ENCODE results near the gene RBM4B. TPM values are rescaled to one million over a fixed set of nuclear protein-coding genes. Genes with fewer than 3 reads are reported as not detected.

Gene RBM4B
- total and polyA plus RNA-seq, 4 experiments from 2014 or later = 6.3 to 26.9 (median 21.0) TPM

DNA sequence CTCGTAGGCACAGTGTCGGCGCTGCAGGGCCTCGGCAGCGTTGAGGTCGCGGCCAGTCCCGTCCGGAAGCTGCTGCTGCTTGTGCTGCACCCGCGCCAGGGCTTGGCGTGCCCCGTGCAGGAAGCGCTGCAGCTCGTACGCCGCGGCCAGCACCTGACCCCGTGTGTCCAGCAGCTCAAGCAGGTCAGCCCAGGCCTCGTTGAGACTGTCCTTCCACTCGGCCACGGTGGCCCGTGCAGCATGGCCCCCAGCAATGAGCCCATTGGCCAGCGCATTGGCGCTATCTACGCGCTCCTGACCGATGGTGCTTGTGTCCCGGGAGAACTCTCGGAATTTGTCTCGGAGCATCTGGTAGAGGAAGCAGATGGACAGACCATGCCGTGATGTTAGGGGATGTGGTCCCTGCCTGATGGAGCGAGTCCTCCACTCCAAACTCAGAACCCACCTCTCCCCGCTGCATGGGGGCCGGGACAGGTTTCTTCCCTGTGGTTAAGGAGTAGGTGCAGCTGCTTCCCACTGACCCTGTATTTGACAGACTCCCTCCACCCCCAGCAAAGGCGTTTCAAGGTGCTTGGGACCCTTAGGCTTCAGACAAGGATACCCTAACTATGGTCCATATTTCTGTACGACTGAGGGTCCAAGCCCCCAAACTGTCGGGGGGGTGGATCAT, 13.8 kb upstream of the RBM4B start:
- no peaks in the 10 kb centered on the region for H3K9me3 Mint-ChIP-seq
- Histone ChIP-seq H3K4me1 (ENCODE audit: insufficient read depth, low read length) (no peaks in the 10 kb centered on the region), H3K9me3 (ENCODE audit: control insufficient read depth in 1 of 2, low read length in 2 of 2) (no peaks in the 10 kb centered on the region), H3K36me3 (ENCODE audit: insufficient read depth, low read length) (no peaks in the 10 kb centered on the region), H3K27me3 (ENCODE audit: insufficient read depth, low read length) (no peaks in the 10 kb centered on the region), H3K27ac (ENCODE audit: low read depth, low read length) (no peak overlapping the region), H3K4me3 (ENCODE audit: low read length in 2 of 2) (no peak overlapping the region)
- no peak overlapping the region for H3K27ac Mint-ChIP-seq
- peaks cover 2 to 4% of the 10 kb centered on the region in 2 donors for H3K27me3 Mint-ChIP-seq
- DNase-seq = no peak
- CTCF ChIA-PET (ENCODE audit: partially characterized antibody) = interaction anchor here (1.2 to 2.0 kb wide), 4 partner anchors 8 to 189 kb away, joined by 3 to 8 read pairs (median 5); no protein-coding TSS in a partner anchor
- POLR2A ChIA-PET (ENCODE audit: partially characterized antibody) = no interaction called here
- intact Hi-C loops (cut with micrococcal nuclease) = loop anchor here (10.0 kb wide), 1 partner anchor 283 kb away; the partner anchor contains the start of gene C11orf86
- no peaks in the 10 kb centered on the region for H3K4me1 Mint-ChIP-seq
- H3K4me3 Mint-ChIP-seq = no peak overlapping the region
- no peaks in the 10 kb centered on the region for H3K36me3 Mint-ChIP-seq

DNA sequence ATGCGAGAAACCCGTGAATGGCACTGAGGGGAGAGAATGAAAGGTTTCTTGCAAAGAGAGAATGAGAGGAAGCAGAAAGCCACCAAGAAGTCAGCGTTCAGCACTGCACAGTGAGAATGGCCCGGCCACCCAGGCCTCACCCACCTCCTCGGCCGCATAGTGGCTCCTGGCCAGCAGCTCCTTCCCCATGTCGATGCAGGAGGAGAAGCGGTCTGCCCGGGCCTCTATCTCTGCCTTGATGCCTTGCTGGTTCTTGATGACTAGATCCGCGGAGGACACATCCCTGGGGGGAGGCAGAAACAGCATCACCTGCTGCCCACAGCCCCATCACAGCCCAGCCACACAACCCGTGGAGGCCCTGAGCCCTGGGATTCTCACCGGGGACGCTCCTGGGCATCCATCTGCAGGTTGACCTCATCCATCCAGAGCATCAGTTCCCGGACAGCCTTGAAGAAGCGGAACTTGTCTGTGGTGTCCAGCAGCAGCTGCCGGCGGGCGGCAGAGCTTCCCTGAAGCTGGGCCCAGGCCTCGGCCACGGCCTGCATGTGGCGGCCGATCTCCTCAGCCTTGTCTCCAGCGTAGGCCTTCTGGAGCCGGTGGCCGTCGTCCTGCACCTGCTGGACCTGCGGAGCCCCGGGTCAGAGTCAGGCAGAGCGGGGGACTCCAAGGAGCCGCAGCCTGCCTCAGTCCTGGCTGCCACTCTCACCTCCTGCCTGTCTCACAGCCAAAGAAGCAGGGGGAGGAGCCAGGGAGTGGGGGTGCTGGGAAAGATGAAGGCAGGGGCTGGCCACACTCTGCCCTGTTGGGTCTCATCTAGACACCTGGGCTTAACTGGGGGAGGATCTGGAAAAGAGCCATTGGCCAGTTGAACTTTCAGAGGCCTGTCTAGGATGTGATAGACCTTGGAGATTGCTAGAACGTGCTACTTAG, 12.2 kb upstream of the RBM4B start:
- Histone ChIP-seq H3K4me3 (ENCODE audit: low read length in 2 of 2) (no peak overlapping the region), H3K4me1 (ENCODE audit: insufficient read depth, low read length) (no peaks in the 10 kb centered on the region), H3K27me3 (ENCODE audit: insufficient read depth, low read length) (no peaks in the 10 kb centered on the region), H3K36me3 (ENCODE audit: insufficient read depth, low read length) (no peaks in the 10 kb centered on the region), H3K27ac (ENCODE audit: low read depth, low read length) (no peak overlapping the region), H3K9me3 (ENCODE audit: control insufficient read depth in 1 of 2, low read length in 2 of 2) (no peaks in the 10 kb centered on the region)
- no peaks in the 10 kb centered on the region for H3K36me3 Mint-ChIP-seq
- H3K27me3 Mint-ChIP-seq = peaks cover 2 to 4% of the 10 kb centered on the region in 2 donors
- no peak overlapping the region for H3K4me3 Mint-ChIP-seq
- H3K27ac Mint-ChIP-seq = peak overlapping the region in 1 of 7 donors; percentile 12
- intact Hi-C loops (cut with micrococcal nuclease) = loop anchor here (10.0 kb wide), 1 partner anchor 285 kb away; the partner anchor contains the start of gene C11orf86
- DNase-seq = no peak
- H3K9me3 Mint-ChIP-seq = no peaks in the 10 kb centered on the region
- H3K4me1 Mint-ChIP-seq = no peaks in the 10 kb centered on the region
- CTCF ChIA-PET (ENCODE audit: partially characterized antibody) = interaction anchor here (1.2 to 1.9 kb wide), 2 partner anchors 10 to 148 kb away, joined by 3 to 5 read pairs; no protein-coding TSS in a partner anchor
- POLR2A ChIA-PET (ENCODE audit: partially characterized antibody) = no interaction called here

DNA sequence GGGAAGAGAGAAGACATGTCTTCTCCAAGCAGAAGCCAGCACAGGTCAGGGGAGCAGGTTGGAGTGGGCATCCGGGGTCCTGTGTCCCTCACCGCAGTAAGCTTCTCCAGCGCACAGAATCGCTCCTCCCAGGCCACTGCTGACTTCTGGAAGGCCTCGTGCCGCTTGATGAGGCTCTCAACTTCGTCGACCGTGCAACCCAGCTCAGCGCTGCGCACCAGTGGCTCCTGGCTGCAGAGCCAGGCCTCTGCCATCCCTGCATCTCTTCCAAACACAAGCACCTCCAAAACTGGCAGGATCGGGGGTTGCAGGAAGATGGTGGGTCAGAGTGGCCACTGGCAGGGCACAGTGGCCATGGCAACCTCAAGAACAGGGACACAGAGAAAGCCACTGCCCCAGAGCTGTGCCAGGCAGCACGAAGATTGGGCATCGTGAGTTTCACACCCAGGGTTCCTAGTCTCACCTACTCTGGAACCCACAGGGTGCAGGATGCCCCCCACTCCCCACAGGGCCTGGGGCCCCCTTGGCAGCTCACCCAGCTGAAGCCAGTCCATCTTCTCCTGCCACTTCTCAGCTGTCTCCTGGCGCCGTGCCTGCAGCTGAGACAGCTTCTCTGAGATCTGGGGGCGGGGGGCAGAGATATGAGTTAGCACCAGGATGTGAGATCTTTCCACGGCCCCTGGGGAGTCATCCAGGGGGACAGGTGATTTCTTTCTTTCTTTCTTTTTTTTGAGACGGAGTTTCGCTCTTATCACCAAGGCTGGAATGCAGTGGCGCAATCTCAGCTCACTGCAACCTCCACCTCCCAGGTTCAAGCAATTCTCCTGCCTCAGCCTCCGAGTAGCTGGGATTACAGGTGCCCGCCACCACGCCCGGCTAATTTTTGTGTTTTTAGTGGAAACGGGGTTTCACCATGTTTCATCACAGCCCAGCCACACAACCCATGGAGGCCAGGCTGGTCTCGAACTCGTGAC, 11.2 kb upstream of the RBM4B start:
- H3K27ac Mint-ChIP-seq = peak overlapping the region in 1 of 7 donors; percentile 41
- Histone ChIP-seq H3K4me1 (ENCODE audit: insufficient read depth, low read length) (no peaks in the 10 kb centered on the region), H3K4me3 (ENCODE audit: low read length in 2 of 2) (no peak overlapping the region), H3K36me3 (ENCODE audit: insufficient read depth, low read length) (no peaks in the 10 kb centered on the region), H3K9me3 (ENCODE audit: control insufficient read depth in 1 of 2, low read length in 2 of 2) (no peaks in the 10 kb centered on the region), H3K27me3 (ENCODE audit: insufficient read depth, low read length) (no peaks in the 10 kb centered on the region), H3K27ac (ENCODE audit: low read depth, low read length) (no peak overlapping the region)
- no peaks in the 10 kb centered on the region for H3K4me1 Mint-ChIP-seq
- H3K36me3 Mint-ChIP-seq = no peaks in the 10 kb centered on the region
- no peak overlapping the region for H3K4me3 Mint-ChIP-seq
- intact Hi-C loops (cut with micrococcal nuclease) = no loop called here
- peaks cover 2% of the 10 kb centered on the region in 2 donors for H3K27me3 Mint-ChIP-seq
- CTCF ChIA-PET (ENCODE audit: partially characterized antibody) = interaction anchor here (1.2 to 1.8 kb wide), 2 partner anchors 12 to 149 kb away, joined by 3 to 5 read pairs; partner anchors contain the start of gene RBM4B
- no peak for DNase-seq
- no peaks in the 10 kb centered on the region for H3K9me3 Mint-ChIP-seq
- POLR2A ChIA-PET (ENCODE audit: partially characterized antibody) = no interaction called here

DNA sequence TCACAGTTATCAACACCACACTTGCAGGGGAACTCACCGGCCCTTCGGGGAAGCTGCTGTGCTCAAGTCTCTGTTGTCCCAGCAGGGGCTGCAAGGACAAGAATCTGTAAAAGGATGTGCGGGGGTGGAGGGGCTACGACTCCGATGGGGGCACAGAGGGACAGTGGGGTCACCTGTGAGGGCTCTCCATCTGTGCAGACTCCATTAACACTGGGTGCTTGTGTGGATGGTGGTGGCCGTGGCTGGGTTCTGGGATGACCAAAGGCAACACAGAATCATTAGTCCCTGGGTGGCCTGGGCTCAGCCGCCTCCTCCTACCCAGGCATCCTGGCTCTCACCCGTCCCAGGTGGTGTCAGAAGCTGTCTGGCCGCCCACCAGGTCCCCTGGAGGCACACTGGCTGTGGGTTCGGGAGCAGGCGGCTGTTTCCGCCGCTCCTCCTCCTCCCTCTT, 10.2 kb upstream of the RBM4B start:
- Mint-ChIP-seq H3K9me3 (no peaks in the 10 kb centered on the region), H3K27ac (no peak overlapping the region), H3K4me1 (no peaks in the 10 kb centered on the region), H3K27me3 (peaks cover 0 to 2% of the 10 kb centered on the region in 2 donors), H3K4me3 (no peak overlapping the region), H3K36me3 (no peaks in the 10 kb centered on the region)
- no peak for DNase-seq
- Histone ChIP-seq H3K4me1 (ENCODE audit: insufficient read depth, low read length) (no peaks in the 10 kb centered on the region), H3K9me3 (ENCODE audit: control insufficient read depth in 1 of 2, low read length in 2 of 2) (no peaks in the 10 kb centered on the region), H3K36me3 (ENCODE audit: insufficient read depth, low read length) (no peaks in the 10 kb centered on the region), H3K4me3 (ENCODE audit: low read length in 2 of 2) (no peak overlapping the region), H3K27ac (ENCODE audit: low read depth, low read length) (no peak overlapping the region), H3K27me3 (ENCODE audit: insufficient read depth, low read length) (no peaks in the 10 kb centered on the region)
- CTCF ChIA-PET (ENCODE audit: partially characterized antibody) = interaction anchor here (1.8 kb wide), 1 partner anchor 11 kb away, joined by 5 read pairs; the partner anchor contains the start of gene RBM4B
- intact Hi-C loops (cut with micrococcal nuclease) = no loop called here
- POLR2A ChIA-PET (ENCODE audit: partially characterized antibody) = no interaction called here

DNA sequence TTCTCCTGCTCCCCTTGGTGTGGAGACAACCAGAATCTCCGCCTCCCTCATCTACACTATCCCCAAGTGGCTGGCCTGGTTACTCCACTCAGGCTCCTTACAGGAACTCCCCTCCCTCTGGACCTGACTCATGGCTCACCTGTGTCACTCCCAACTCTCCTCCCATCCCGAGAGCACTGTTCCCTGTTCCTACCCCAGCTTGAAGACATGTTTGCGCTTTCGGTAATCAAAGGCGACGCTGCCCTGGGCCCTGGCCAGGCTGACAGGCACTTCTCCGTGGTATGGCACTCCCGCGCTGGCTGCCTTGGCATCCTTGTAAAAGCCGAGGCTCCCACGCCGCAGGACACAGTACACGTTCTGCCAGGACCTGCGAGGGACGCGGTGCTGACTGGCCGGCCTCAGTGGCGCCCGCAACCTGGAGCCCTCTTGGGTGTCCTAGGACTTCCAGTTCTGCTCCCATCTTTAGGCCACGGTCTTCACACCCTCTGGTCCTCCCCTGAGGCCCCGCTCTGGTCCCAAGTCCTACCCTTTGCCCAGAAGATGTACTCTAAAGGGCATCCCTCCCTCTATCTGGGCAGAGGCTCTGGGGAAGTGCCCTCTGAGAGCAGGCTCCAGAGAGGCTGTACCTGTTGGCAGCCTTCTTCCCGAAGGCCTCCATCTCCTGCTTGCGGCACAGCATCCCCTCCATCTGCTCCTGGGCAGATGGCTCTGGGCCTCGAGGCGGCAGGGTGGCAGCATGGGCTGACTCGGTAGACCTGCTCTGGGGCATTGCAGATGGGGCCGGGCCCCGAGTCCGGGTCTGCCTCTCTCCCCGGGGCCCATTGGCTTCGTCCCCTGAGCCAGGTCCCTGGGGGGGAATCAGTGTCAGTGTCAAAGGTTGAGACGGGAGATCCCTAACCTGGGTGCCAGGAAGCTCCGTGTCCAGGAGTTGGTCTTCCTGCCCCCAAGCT, 9.4 kb upstream of the RBM4B start:
- H3K36me3 Mint-ChIP-seq = no peaks in the 10 kb centered on the region
- no peaks in the 10 kb centered on the region for H3K36me3 ChIP-seq (ENCODE audit: insufficient read depth, low read length)
- no peak overlapping the region for H3K27ac ChIP-seq (ENCODE audit: low read depth, low read length)
- H3K9me3 ChIP-seq (ENCODE audit: control insufficient read depth in 1 of 2, low read length in 2 of 2) = no peaks in the 10 kb centered on the region
- H3K4me3 ChIP-seq (ENCODE audit: low read length in 2 of 2) = no peak overlapping the region
- no peaks in the 10 kb centered on the region for H3K4me1 ChIP-seq (ENCODE audit: insufficient read depth, low read length)
- no peaks in the 10 kb centered on the region for H3K4me1 Mint-ChIP-seq
- H3K9me3 Mint-ChIP-seq = no peaks in the 10 kb centered on the region
- ChIA-PET CTCF (ENCODE audit: partially characterized antibody) (interaction anchor here (1.7 to 1.8 kb wide), 2 partner anchors 10 to 108 kb away, joined by 5 read pairs; partner anchors contain the start of gene RBM4B), POLR2A (ENCODE audit: partially characterized antibody) (no interaction called here)
- H3K27me3 ChIP-seq (ENCODE audit: insufficient read depth, low read length) = no peaks in the 10 kb centered on the region
- intact Hi-C loops (cut with micrococcal nuclease) = no loop called here
- DNase-seq = no peak
- peaks cover 0 to 2% of the 10 kb centered on the region in 2 donors for H3K27me3 Mint-ChIP-seq
- no peak overlapping the region for H3K4me3 Mint-ChIP-seq
- no peak overlapping the region for H3K27ac Mint-ChIP-seq

All from CD4-positive, alpha-beta memory T cell (primary cell).